Measurements from ENCODE around the gene TMEM243. TPM values are rescaled to one million over a fixed set of nuclear protein-coding genes. Genes with fewer than 3 reads are reported as not detected.
A peak's percentile ranks its signal among the peaks of the same experiment; 100 is the strongest.

TMEM243 gene
- total RNA-seq, 1 donor from 2014 or later, result 111 TPM

DNA sequence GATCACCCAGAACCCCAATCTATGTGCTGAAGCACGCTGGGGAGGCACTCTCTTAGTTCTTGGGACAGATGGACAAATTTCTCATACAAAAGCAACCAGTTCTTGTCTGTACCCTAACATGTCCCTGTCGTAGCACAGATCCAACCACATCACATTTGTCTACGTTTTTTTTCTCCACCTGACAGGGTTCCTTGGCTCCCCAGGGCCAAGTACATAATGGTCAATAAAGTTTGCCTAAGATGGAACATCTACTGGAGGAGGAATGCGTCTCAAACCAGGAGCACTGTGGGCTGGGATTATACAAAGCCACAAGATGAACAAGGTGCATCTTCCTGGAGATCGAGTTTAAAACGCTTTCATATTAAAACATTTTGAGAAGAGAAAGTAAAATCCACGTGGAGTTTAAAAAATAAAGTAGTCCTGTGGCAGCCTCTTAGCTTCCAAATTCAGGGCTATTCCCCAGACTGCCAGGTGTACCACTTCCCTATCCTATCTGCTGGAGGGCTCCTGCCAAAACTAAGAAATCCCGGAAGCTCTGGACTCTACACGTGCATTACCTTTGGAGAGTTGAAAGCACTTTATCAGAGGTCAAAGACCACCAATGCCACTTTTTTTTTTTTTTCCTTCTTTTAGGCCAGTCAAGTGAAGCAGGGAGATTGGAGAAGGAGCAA is 1.4 kb downstream of the TMEM243 start:
- Mint-ChIP-seq H3K27me3 (no peaks in the 10 kb centered on the region), H3K4me3 (peak overlapping the region; percentile 98), H3K9me3 (no peaks in the 10 kb centered on the region), H3K27ac (peak overlapping the region; percentile 99), H3K36me3 (ENCODE audit: low read depth) (peaks cover 40% of the 10 kb centered on the region), H3K4me1 (peaks cover 66% of the 10 kb centered on the region)
- POLR2A ChIA-PET, result interaction anchor here (1.0 to 13.1 kb wide), 7 partner anchors 7 to 290 kb away, joined by 3 to 311 read pairs (median 17); partner anchors contain the start of gene DMTF1
- TF ChIP-seq, protein P1, sequence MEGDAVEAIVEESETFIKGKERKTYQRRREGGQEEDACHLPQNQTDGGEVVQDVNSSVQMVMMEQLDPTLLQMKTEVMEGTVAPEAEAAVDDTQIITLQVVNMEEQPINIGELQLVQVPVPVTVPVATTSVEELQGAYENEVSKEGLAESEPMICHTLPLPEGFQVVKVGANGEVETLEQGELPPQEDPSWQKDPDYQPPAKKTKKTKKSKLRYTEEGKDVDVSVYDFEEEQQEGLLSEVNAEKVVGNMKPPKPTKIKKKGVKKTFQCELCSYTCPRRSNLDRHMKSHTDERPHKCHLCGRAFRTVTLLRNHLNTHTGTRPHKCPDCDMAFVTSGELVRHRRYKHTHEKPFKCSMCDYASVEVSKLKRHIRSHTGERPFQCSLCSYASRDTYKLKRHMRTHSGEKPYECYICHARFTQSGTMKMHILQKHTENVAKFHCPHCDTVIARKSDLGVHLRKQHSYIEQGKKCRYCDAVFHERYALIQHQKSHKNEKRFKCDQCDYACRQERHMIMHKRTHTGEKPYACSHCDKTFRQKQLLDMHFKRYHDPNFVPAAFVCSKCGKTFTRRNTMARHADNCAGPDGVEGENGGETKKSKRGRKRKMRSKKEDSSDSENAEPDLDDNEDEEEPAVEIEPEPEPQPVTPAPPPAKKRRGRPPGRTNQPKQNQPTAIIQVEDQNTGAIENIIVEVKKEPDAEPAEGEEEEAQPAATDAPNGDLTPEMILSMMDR (IDR thresholded peaks at IDR 0.05), result no peak
- DNase-seq (no peak), ATAC-seq (ENCODE audit: low read depth) (no peak)
- CTCF ChIA-PET, result interaction anchor here (1.0 kb wide), 1 partner anchor 35 kb away, joined by 3 read pairs; no protein-coding TSS in a partner anchor
- intact Hi-C loops (cut with micrococcal nuclease), result loop anchor here (2.0 to 5.0 kb wide), 4 partner anchors 19 to 717 kb away; partner anchors contain the start of genes ADAM22 and RUNDC3B

DNA sequence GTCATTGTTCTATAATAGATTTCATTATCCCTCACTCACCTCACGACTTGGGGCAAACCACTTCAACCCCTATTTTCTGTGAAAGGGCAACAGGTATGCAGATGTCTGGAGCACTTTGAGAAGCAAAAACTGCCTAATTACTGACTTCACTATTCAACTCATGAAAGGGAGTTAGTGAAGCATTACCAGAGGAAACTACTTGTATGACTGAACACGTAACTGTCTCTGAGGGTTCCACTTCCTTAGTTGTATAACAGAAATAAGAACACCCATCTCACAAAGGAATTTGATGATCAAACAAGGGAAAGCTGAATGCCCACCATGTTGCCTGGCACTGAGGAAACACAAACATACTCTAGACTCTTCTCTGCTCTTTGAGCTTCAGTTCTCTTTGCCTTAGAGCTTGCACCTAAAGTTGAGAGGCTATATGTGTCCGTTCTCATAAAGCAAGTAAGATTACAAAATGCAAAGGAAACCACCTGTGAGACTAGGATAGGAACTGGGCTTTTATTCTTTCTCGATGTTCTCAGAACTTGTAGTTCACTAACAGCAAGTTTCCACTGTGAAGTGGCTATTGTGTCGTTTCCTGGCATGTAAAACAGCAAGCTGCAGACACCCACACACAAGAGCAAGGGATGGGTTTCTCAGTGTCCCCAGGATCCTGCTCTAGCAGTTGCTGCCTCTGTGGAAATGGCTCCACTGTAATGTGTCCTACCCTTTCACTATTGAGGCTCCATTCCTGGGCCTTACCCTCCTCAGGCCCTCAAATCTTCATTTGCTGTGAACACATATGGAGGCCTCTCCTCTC is 2.6 kb downstream of the TMEM243 start:
- CTCF ChIA-PET, result no interaction called here
- Mint-ChIP-seq H3K4me3 (peak overlapping the region; percentile 98), H3K27ac (peak overlapping the region; percentile 99), H3K27me3 (no peaks in the 10 kb centered on the region), H3K4me1 (peaks cover 78% of the 10 kb centered on the region), H3K9me3 (no peaks in the 10 kb centered on the region), H3K36me3 (ENCODE audit: low read depth) (peaks cover 45% of the 10 kb centered on the region)
- TF ChIP-seq, protein P1 (IDR thresholded peaks at IDR 0.05), result no peak
- ATAC-seq (ENCODE audit: low read depth), result peak; percentile 38
- intact Hi-C loops (cut with micrococcal nuclease), result loop anchor here (1.0 to 5.0 kb wide), 4 partner anchors 9 to 660 kb away; partner anchors contain the start of gene RUNDC3B
- POLR2A ChIA-PET, result interaction anchor here (0.6 to 13.1 kb wide), 8 partner anchors 8 to 257 kb away, joined by 3 to 311 read pairs (median 6); partner anchors contain the start of genes DMTF1 and ELAPOR2
- DNase-seq, result no peak

DNA sequence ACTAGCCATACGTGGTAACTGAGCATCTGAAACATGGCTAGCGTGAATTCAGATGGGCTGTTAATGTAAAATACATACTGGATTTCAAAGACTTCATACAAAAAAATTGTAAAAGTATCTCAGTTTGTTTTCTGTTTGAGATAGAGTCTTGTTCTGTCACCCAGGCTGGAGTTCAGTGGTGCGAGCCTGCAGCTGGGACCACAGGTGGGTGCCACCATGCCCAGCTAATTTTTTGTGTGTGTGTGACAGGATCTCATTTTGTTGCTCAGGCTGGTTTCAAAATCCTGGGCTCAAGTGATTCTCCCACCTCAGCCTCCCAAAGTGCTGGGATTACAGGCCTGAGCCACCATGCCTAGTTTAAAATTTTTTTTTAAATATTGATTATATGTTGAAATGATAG is 4.5 kb downstream of the TMEM243 start:
- peak overlapping the region; percentile 90 for H3K27ac Mint-ChIP-seq
- CTCF ChIA-PET, result no interaction called here
- peaks cover 89% of the 10 kb centered on the region for H3K4me1 Mint-ChIP-seq
- no peaks in the 10 kb centered on the region for H3K9me3 Mint-ChIP-seq
- ATAC-seq (ENCODE audit: low read depth), result no peak
- intact Hi-C loops (cut with micrococcal nuclease), result loop anchor here (5.0 kb wide), 1 partner anchor 33 kb away; no protein-coding TSS in a partner anchor
- TF ChIP-seq, protein P1 (IDR thresholded peaks at IDR 0.05), result no peak
- H3K36me3 Mint-ChIP-seq (ENCODE audit: low read depth), result peaks cover 51% of the 10 kb centered on the region
- POLR2A ChIA-PET, result interaction anchor here (0.7 to 13.1 kb wide), 4 partner anchors 15 to 156 kb away, joined by 3 to 311 read pairs (median 74); partner anchors contain the start of genes DMTF1 and ELAPOR2
- H3K27me3 Mint-ChIP-seq, result no peaks in the 10 kb centered on the region
- no peak overlapping the region for H3K4me3 Mint-ChIP-seq
- no peak for DNase-seq

DNA sequence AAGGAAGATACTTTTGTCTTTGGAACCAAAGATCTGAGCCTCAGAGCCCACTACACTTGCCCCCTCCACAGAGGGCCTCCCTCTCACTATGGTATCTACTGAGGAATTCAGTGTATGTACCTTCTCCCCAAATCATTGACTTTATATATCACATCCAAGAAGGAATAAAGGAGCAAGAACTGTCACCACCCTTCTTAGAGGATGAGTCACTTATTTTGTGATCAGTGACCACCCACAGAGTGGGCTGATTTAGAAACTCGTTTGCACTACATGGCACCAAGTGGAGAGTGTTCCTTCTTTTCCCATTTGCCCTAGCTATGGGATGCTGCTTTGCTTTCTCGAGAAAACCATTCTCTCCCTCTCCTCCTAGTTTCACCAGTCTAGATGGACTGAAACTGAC is 5.7 kb downstream of the TMEM243 start:
- intact Hi-C loops (cut with micrococcal nuclease), result no loop called here
- ChIA-PET CTCF (interaction anchor here (1.7 to 1.8 kb wide), 2 partner anchors 12 to 18 kb away, joined by 4 to 6 read pairs; no protein-coding TSS in a partner anchor), POLR2A (interaction anchor here (0.6 to 13.1 kb wide), 3 partner anchors 14 to 58 kb away, joined by 3 to 311 read pairs (median 143); partner anchors contain the start of gene DMTF1)
- peaks cover 48% of the 10 kb centered on the region for H3K36me3 Mint-ChIP-seq (ENCODE audit: low read depth)
- DNase-seq, result no peak
- no peaks in the 10 kb centered on the region for H3K9me3 Mint-ChIP-seq
- H3K4me3 Mint-ChIP-seq, result peak overlapping the region; percentile 75
- ATAC-seq (ENCODE audit: low read depth), result no peak
- peak overlapping the region; percentile 90 for H3K27ac Mint-ChIP-seq
- peaks cover 96% of the 10 kb centered on the region for H3K4me1 Mint-ChIP-seq
- TF ChIP-seq, protein P1 (IDR thresholded peaks at IDR 0.05), result no peak
- H3K27me3 Mint-ChIP-seq, result no peaks in the 10 kb centered on the region

All from activated B cell treated with CpG ODN at 0.5 μM for 24 hours (primary cell).